Hematopoietic multipotent progenitor cell (in vitro differentiated cells): Measurements from ENCODE around the gene IL4R. TPM values are rescaled to one million over a fixed set of nuclear protein-coding genes. Genes with fewer than 3 reads are reported as not detected.
"Not testable (repeated sequence)": the region's sequence is repeated elsewhere in the genome, so short reads cannot be mapped to it uniquely, and the experiment has no call there.

Experiments used
- DNase-seq, 3 donors: peaks; one replicate each; pipeline ENCODE4 v3.0.0-alpha.2; 2011 to 2015; ENCODE audit warnings: low read depth in 2 of 3, low spot score in 2 of 3
- total RNA-seq: library from RNA; depleted of rRNA; stranded (reverse); fragments of >200 nt; gene quantifications from one replicate; pipeline ENCODE4 v1.2.3, GENCODE V29; 2012

The IL4R gene
- total RNA-seq, 1 donor, result 20.5 TPM

DNA sequence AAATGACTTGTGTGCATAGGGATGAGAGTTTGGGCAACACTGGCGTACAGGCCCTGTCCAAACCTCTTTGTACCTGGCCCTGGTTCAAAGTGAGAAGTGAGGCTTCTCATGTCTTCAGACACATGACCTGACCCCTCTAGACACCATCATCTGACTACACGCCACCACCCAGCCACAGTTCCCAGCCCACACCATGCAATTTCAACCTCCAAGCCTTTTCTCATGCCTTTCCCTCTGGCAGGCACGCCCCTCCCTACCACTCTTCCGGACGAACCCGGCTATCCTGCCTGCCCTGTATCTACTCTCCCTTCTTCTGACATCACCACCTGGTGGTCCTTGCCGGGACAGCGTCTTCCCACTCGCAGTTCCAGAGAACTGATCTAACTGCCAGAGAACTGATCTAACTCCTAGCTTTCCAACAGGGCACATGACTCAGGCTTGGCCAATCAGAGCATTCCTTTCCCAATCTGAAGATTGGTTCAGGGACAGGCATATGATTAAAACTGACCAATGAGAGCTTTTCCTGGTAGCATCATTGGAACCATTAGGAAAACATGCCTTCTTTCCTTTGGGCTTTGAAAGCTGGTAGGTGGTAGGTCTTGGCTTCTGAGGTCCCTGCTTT, 61.1 kb downstream of the IL4R start:
- peak in 2 of 3 donors; percentile 57 to 68 for DNase-seq

DNA sequence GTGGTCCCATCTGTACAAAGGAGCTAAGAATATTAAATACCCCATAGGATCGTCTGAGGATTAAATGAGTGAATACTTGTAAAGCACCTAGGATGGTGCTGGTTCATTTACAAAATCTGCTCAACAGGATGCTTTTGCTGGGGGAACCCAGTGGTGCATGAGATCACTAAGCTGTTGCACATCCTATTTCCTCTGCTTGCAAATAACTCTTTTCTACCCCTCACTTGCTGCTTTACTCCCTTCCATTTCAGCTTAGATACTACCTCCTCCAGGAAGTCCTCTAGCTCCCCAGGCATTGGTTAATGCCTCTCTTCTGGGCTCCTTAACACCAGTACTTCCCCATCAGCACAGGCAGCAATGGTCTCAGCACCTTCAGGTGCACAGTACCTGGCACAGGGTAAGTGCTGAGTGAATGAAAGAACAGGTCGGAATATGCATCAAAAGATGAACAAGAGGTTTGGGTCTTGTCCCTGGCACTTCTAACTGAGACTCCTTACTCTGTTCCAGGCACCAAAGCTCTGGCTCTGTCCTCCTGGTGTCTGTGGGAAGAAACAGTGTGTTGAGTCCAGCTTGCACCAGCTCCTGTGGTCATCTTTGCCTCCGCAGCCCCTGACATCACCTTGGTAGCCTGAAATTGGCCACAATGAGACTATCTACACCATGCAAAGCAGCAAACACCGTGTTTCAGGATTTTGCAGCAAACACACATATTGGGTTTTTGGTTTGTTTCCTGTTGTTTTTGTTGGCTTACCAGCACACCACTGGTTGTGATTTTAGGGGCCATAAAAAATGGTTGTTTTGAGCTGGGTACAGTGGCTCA, 64.1 kb downstream of the IL4R start:
- no peak for DNase-seq

DNA sequence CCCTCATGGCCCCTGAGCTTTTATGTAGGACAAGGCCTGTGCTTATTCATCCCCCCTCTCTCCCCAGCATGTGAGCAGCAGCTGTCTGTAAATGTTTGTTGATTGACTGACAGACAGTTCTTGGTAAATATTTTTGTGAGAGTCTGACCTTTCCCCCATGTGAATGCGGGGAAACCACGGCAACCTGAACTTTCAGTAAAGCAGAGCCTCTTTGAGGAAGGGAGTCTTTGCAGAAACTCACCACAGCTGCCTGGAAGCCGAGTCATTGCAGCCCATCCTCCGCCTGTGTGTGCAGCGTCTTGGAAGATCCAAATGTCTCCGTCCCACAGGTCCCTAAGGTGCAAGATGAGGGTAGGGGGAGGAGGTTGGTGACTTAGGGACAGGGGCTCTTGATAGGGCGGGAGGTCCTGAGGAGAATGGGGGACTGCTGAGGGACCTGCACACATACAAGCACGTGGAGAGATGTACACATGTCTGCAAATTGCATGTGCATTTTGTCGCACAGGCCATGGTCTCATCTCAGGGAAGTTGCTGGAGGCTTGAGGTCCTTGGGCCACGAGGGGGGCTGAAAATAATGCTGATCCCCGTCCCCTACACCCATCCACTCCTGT, 65.2 kb downstream of the IL4R start:
- DNase-seq, result peak in 1 of 3 donors; percentile 29

DNA sequence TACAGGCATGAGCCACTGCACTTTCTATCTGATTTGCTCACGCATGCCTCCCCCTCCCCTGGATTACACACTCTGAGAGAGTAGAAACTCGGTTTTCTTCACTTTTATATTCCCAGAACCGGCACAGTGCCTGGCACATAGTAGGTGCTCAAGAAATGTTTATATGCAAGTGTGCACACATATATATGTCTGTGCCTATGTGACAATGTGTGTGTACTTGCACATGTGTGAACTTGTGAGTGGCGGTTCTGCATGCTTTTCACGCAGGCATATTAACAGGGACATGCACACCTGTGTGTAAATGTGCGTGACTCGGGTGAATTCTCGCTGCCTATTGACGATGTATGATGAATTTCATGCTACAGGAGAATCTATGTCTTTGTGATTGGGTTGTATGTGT, 66.1 kb downstream of the IL4R start:
- no peak for DNase-seq

DNA sequence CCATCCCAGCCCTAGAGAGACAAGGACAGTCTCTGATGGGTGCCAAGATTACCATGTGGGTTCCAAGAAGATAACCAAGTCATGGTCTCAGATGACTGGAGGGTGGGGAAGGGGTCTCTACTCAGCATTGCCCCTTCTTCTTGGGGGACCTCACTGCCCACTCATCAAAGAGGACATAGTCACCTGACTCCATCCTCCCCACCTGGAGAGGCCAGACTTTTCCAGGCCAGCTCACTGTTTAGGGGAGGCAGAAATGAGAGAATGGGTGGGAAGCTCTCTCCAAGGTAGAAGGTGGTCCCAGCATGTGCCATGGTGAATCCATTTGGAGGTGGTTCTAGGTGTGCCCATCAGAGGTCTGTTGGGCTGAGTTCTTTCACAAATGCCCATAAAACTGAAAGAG, 67.5 kb downstream of the IL4R start:
- DNase-seq, result no peak

DNA sequence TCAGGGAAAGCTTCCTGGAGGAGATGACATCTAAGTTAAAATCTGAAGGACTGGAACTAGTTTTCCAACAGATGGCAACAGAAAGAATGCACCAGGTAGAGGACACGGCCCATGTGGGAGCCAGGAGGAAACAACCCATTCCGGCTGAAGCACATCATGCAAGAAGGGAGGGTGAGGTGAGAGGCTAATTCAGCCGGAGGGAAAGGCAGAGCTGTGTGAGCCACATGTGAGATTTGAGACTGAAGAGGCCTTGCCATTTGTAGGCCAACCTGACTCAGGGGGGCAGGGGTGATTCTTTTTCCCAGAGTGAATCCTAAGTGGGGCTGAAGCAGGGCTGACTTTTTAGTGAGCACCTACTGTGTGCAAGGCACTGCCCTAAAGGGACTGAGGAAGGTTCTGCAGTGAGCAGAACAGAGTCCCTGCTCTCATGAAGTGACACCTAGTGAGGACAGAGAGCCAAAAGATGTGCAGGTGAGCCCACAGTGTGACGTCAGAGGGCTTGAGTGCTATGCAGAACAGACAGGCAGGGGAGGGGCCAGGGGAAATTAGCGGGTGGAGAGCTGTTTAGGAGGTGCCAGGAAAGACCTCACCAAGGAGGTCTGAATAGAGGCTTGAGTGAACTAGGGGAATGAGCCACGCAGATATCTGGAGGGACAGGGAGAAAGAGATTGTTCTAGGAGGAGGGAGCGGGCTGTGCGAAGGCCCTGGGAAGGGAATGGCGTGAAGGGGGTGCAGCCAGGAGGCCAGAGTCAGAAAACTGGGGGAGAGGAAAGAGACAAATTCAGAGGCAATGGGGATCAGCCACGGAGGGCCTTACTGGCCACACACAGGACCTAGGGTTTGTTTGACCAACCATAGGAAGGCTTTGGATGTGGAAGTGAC, 68.4 kb downstream of the IL4R start:
- no peak for DNase-seq

DNA sequence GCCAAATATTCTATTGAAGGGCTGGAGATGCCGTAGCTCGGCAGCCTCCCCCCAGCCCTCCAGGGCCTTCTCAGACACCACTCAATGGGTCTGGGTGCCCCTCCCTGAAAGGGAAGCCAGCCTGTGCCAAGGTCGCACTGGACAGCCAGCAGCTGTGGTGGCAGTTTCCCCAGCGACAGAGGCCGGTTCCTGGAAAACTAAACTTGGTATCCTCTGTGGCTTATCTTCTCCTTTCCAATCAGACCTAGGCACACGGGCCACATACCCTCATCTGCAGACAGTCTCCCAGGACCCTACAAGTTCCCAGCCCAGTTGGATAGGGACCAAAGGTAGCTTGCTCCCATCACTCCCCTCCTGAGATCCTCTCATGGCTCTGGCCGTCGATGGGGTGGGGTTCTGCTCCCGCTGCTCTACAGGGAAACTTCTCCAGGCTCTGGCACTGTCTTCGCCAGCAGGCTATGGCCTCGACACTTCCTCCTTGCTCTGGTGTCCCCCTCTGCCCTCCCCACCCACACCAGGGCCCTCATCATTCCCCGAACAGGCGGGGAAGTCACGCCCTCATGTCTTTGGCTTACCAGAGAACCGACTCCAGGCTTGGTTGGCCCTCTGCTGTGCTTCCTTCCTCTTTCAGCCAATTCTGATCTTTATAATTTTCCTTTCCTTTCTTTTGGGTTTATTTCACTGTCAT, 69.9 kb downstream of the IL4R start:
- DNase-seq, result peak in 2 of 3 donors; percentile 35 to 67

DNA sequence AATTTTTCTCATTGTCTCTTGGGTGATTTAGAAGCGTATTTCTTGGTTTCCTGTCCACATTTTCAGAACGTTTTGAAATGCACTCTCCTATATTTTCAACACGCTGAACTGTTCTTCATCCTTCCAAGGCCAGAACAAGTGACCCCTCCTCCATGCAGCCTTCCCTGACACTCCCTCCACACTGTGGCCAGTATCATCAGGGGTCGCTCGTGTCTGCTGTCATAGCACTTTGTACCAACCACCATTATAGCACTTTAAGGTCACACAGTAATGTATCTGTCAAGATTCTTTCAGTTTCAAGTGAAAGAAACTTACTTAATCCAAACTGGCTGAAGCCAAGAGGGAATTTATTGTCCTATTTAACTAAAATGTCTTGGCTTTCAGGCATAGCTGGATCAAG, 70.7 kb downstream of the IL4R start:
- DNase-seq, result no peak

DNA sequence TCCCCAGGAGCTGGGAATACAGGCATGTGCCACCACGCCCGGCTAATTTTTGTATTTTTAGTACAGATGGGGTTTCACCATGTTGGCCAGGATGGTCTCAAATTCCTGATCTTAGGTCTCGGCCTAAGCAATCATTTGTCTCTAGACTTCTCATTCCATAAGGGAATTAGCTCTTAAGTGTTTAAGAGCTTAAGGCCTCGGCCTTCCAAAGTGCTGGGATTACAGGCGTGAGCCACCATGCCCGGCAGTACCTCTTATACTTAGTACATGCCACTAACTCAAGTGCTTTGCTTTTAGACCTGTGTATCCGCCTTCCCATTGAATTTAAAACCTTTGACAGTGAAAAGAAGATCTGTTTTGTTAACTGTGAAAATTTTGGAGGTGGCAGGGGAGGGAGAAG, 71.6 kb downstream of the IL4R start:
- no peak for DNase-seq

DNA sequence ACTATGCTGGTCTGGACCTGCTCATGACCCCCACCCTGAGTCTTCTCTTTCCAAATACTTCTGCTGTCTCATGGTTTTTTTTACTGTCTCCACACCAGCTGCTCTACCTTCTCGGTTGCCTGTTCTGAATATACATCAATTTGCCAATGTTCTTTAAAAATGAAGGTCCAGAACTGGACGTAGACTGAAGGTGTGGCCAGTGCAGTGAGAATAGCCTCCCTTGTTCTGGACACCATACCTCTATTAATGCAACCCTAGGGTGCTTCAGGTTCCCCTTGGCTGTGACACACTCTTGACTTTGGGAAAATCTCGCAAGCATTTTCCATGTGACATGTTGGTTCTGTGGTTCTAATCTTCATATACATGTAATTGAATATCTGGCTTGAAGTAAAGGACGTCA, 72.9 kb downstream of the IL4R start:
- DNase-seq, result no peak

DNA sequence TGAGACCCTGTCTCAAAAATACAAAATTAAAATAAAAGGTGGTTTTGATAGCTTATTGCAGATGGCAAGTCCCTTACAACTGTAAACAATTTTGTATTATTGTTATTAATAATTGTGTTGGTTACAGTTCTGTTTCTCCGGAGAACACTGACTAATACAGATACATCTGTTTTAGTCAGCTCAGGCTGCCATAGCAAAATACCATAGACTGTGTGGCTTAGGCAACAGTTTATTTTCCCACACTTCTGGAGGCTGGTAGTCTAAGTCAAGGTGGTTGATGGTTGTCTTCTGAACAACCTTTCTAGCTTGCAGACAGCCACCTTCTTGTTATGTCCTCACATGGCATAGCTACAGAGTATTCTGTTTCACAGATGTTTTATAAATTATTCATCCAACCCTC, 74.0 kb downstream of the IL4R start:
- DNase-seq, result no peak

DNA sequence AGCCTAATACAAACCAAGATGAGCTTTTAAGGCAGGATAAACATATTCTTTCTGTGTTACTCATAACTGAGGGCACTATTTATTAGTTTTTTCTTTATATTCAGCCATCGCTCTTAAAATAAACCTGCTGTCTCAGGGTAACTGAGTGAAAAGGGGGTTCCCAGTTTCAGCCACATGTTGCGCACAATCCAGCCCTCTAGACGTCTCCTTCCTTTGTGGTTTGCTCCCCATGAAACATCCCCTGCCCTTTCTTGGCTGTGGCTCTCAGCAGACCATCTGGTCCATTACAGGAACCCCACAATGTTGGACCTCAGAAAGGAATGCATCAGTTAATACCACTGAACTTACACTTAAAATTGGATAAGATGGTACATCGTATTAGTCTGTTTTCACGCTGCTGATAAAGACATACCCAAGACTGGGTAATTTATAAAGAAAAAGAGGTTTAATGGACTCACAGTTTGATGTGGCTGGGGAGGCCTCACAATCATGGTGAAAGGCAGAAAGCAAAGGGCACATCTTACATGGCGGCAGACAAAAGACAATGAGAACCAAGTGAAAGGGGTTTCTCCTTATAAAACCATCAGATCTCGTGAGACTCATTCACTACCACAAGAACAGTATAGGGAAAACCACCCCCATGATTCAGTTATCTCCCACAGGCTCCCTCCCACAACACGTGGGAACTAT, 75.6 kb downstream of the IL4R start:
- peak in 1 of 3 donors; percentile 25 for DNase-seq

DNA sequence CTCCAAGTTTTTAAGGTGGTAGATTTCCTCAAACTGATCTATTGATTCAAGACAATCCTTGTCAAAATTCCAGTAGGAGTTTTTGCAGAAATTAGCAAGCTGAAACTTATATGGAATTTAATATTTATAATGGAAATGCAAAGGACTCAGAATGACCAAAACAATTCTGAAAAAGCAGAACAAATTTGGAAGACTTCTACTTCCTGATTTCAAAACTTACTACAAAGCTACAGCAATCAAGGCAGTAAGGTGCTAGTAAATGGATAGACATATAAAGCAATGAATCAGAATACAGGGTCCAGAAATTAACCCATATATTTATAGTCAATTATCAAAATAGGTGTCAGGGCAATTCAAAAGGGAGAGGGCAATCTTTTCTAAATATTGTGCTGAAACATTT, 76.4 kb downstream of the IL4R start:
- no peak for DNase-seq

DNA sequence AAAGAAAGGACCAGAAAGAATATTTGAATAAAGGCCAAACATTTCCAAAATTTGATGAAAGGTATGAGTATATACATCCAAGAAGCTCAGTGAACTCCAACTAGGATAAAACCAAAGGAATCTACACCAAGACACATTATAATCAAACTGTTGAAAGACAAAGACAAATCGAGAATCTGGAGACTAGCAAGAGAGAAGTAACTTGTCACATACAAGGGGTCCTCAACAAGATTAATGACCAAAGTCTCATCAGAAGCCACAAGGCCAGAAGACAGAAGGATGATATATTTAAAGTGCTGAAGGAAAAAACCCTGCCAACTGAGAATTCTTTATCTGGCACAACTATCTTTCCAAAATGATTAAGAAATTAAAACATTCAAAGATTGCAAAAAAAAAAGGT, 78.9 kb downstream of the IL4R start:
- no peak for DNase-seq

DNA sequence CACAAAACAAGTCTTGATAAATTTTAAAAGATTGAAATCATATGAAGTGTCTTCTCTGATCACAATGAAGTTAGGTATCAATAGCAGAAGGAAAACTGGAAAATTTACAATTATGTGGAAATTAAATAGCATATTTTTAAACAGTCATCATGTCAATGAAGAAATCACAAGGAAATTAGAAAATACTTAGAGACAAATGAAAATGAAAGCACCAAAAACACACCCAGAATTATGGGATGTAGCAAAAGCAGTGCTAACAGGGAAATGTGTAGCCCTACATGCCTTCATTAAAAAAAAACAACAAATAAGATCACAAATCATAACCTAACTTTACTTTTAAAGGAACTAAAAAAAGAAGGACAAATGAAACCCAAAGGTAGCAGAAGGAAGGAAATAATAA, 80.7 kb downstream of the IL4R start:
- no peak for DNase-seq

DNA sequence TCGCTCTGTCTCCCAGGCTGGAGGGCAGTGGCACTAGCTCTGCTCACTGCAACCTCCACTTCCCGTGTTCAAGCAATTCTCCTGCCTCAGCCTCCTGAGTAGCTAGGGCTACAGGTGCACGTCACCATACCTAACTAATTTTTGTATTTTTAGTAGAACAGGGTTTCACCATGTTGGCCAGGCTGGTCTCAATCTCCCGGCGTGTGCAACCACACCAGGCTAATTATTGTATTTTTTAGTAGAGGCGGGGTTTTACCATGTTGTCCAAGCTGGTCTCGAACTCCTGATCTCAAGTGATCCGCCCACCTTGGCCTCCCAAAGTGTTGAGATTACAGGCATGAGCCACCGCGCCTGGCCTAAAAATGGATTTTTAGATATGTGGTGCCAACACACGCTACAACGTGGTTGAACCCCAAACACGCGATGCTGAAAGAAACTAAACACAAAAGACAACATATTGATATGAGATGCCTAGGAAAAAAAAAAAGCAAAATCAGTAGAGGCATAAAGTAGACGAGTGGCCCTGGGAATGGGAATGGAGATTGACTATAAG, 84.6 kb downstream of the IL4R start:
- DNase-seq, result not testable (repeated sequence)

DNA sequence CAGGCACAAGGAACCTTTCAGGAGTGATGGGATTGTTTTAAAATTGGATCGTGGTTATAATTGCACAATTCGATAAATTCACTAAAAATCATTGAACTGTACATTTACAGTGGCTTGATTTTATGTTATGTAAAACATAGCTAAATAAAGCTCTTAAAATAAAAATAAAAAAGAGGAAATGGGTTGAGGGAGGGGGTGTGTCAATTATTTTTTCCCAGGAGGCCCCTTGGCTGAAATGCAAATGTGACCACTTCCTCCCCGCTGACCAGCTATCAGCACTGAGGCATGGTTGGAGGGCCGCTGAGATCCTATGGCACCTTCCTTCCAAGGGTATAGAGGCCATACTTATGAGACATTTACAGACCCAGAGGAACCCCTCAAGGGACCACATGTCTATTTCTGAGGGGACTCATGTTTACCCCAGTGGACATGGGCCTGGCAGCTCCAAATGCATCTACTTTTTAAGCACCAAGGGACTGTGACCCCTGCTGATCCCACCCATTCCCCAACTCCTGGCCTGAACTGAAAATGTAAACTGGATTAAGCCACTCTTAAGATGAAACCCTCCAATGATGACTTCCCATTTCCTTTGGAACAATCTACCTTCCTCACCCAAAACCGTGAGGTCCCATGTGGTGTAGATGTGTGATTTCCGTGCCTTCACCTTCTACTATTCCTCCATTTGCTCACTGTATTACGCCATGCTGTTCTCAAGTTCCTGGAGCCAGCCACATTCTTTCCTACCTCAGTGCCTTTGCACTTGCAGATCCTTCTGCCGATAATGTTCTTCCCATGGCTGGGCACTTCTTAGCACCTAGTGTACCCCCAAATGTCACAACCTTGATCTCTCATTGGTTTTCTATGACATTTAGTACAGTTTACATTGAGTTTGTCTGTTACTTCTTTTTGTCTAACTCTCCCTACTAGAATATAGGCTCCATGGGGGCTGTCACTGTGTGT, 85.4 kb downstream of the IL4R start:
- peak in 1 of 3 donors; percentile 45 for DNase-seq

DNA sequence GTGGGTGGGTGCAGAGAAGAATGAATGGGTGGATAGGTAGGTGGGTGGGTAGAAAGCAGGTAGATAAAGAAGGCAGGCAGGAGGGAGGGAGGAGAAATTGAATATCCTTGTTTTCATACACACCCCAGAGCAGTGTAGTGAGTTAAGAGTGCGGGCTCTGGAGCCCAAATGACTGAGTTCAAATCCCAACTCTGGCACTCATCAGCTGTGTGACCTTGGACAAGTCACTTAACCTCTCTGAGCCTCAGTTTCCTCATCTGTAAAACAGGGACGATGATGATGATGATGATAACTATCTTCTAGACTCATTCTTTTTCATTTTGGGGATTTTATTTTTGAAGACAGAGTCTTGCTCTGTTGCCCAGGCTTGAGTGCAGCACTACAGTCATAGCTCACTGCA, 86.2 kb downstream of the IL4R start:
- no peak for DNase-seq
